ENCODE measurements around the gene ITGB7. TPM values are rescaled to one million over a fixed set of nuclear protein-coding genes. Genes with fewer than 3 reads are reported as not detected.

ITGB7 gene
- total and polyA plus RNA-seq, 4 donors, result 0.61 to 0.79 (median 0.66) TPM

GRCh38 chr12:53198486-53199110 is 8.5 kb downstream of the ITGB7 start:
- no peak overlapping the region for H3K27ac ChIP-seq (ENCODE audit: low read depth, low read length)
- no peak for DNase-seq (ENCODE audit: low read depth in 4 of 6, low spot score in 6 of 6)
- no peaks in the 10 kb centered on the region for H3K36me3 ChIP-seq (ENCODE audit: control insufficient read depth, insufficient read depth, low read length)
- H3K4me3 ChIP-seq (ENCODE audit: low read depth, low read length), result no peak overlapping the region
- H3K9me3 ChIP-seq (ENCODE audit: control insufficient read depth, insufficient read depth, low read length), result no peaks in the 10 kb centered on the region
- peaks cover 10% of the 10 kb centered on the region for H3K4me1 ChIP-seq (ENCODE audit: control insufficient read depth, insufficient read depth, low read length)
- peaks cover 27% of the 10 kb centered on the region for H3K27me3 ChIP-seq (ENCODE audit: control insufficient read depth, insufficient read depth, low read length)
- WGBS (ENCODE audit: insufficient coverage), result 95% methylated on average over 4 of the region's 5 CpGs

GRCh38 chr12:53197011-53197640 is 9.9 kb downstream of the ITGB7 start:
- Histone ChIP-seq H3K27ac (ENCODE audit: low read depth, low read length) (no peak overlapping the region), H3K36me3 (ENCODE audit: control insufficient read depth, insufficient read depth, low read length) (peaks cover 6% of the 10 kb centered on the region), H3K4me3 (ENCODE audit: low read depth, low read length) (no peak overlapping the region), H3K27me3 (ENCODE audit: control insufficient read depth, insufficient read depth, low read length) (peaks cover 27% of the 10 kb centered on the region), H3K4me1 (ENCODE audit: control insufficient read depth, insufficient read depth, low read length) (peaks cover 10% of the 10 kb centered on the region), H3K9me3 (ENCODE audit: control insufficient read depth, insufficient read depth, low read length) (no peaks in the 10 kb centered on the region)
- DNase-seq (ENCODE audit: low read depth in 4 of 6, low spot score in 6 of 6), result no peak
- WGBS (ENCODE audit: insufficient coverage), result 75% methylated on average over 19 of the region's 19 CpGs

GRCh38 chr12:53196486-53196885 is 10.6 kb downstream of the ITGB7 start:
- DNase-seq (ENCODE audit: low read depth in 4 of 6, low spot score in 6 of 6), result no peak
- Histone ChIP-seq H3K27ac (ENCODE audit: low read depth, low read length) (no peak overlapping the region), H3K9me3 (ENCODE audit: control insufficient read depth, insufficient read depth, low read length) (no peaks in the 10 kb centered on the region), H3K36me3 (ENCODE audit: control insufficient read depth, insufficient read depth, low read length) (peaks cover 11% of the 10 kb centered on the region), H3K27me3 (ENCODE audit: control insufficient read depth, insufficient read depth, low read length) (peaks cover 27% of the 10 kb centered on the region), H3K4me3 (ENCODE audit: low read depth, low read length) (no peak overlapping the region), H3K4me1 (ENCODE audit: control insufficient read depth, insufficient read depth, low read length) (peaks cover 10% of the 10 kb centered on the region)
- WGBS (ENCODE audit: insufficient coverage), result 76% methylated on average over 13 of the region's 14 CpGs

GRCh38 chr12:53195516-53196420 is 11.3 kb downstream of the ITGB7 start:
- peaks cover 10% of the 10 kb centered on the region for H3K4me1 ChIP-seq (ENCODE audit: control insufficient read depth, insufficient read depth, low read length)
- H3K9me3 ChIP-seq (ENCODE audit: control insufficient read depth, insufficient read depth, low read length), result no peaks in the 10 kb centered on the region
- no peak overlapping the region for H3K27ac ChIP-seq (ENCODE audit: low read depth, low read length)
- H3K36me3 ChIP-seq (ENCODE audit: control insufficient read depth, insufficient read depth, low read length), result peaks cover 15% of the 10 kb centered on the region
- 89% methylated on average over 9 of the region's 10 CpGs for WGBS (ENCODE audit: insufficient coverage)
- no peak for DNase-seq (ENCODE audit: low read depth in 4 of 6, low spot score in 6 of 6)
- peaks cover 27% of the 10 kb centered on the region for H3K27me3 ChIP-seq (ENCODE audit: control insufficient read depth, insufficient read depth, low read length)
- H3K4me3 ChIP-seq (ENCODE audit: low read depth, low read length), result no peak overlapping the region

- H3K9me3 ChIP-seq (ENCODE audit: control insufficient read depth, insufficient read depth, low read length), result no peaks in the 10 kb centered on the region
These were observed 12.1 kb downstream of the ITGB7 start for GRCh38 chr12:53194973-53195372.

GRCh38 chr12:53193985-53194716 is 12.9 kb downstream of the ITGB7 start:
- peaks cover 23% of the 10 kb centered on the region for H3K36me3 ChIP-seq (ENCODE audit: control insufficient read depth, insufficient read depth, low read length)
- no peak overlapping the region for H3K27ac ChIP-seq (ENCODE audit: low read depth, low read length)
- DNase-seq (ENCODE audit: low read depth in 4 of 6, low spot score in 6 of 6), result no peak
- H3K4me1 ChIP-seq (ENCODE audit: control insufficient read depth, insufficient read depth, low read length), result peaks cover 10% of the 10 kb centered on the region
- 65% methylated on average over 8 of the region's 11 CpGs for WGBS (ENCODE audit: insufficient coverage)
- H3K9me3 ChIP-seq (ENCODE audit: control insufficient read depth, insufficient read depth, low read length), result no peaks in the 10 kb centered on the region
- peaks cover 27% of the 10 kb centered on the region for H3K27me3 ChIP-seq (ENCODE audit: control insufficient read depth, insufficient read depth, low read length)
- no peak overlapping the region for H3K4me3 ChIP-seq (ENCODE audit: low read depth, low read length)

More at GRCh38 chr12:53194973-53195372, 12.1 kb downstream of the ITGB7 start:
- Histone ChIP-seq H3K27ac (ENCODE audit: low read depth, low read length) (no peak overlapping the region), H3K4me1 (ENCODE audit: control insufficient read depth, insufficient read depth, low read length) (peaks cover 10% of the 10 kb centered on the region), H3K27me3 (ENCODE audit: control insufficient read depth, insufficient read depth, low read length) (peaks cover 27% of the 10 kb centered on the region), H3K36me3 (ENCODE audit: control insufficient read depth, insufficient read depth, low read length) (peaks cover 20% of the 10 kb centered on the region), H3K4me3 (ENCODE audit: low read depth, low read length) (no peak overlapping the region)
- DNase-seq (ENCODE audit: low read depth in 4 of 6, low spot score in 6 of 6), result no peak
- 100% methylated on average over 1 of the region's 1 CpG for WGBS (ENCODE audit: insufficient coverage)

- no peak for DNase-seq (ENCODE audit: low read depth in 4 of 6, low spot score in 6 of 6)
- Histone ChIP-seq H3K27me3 (ENCODE audit: control insufficient read depth, insufficient read depth, low read length) (peaks cover 22% of the 10 kb centered on the region), H3K4me3 (ENCODE audit: low read depth, low read length) (no peak overlapping the region), H3K9me3 (ENCODE audit: control insufficient read depth, insufficient read depth, low read length) (no peaks in the 10 kb centered on the region), H3K36me3 (ENCODE audit: control insufficient read depth, insufficient read depth, low read length) (peaks cover 30% of the 10 kb centered on the region), H3K27ac (ENCODE audit: low read depth, low read length) (no peak overlapping the region), H3K4me1 (ENCODE audit: control insufficient read depth, insufficient read depth, low read length) (peaks cover 9% of the 10 kb centered on the region)
- WGBS (ENCODE audit: insufficient coverage), result 80% methylated on average over 9 of the region's 9 CpGs
These were observed 14.0 kb downstream of the ITGB7 start for GRCh38 chr12:53193040-53193439.

- no peak overlapping the region for H3K27ac ChIP-seq (ENCODE audit: low read depth, low read length)
- H3K27me3 ChIP-seq (ENCODE audit: control insufficient read depth, insufficient read depth, low read length), result peaks cover 17% of the 10 kb centered on the region
- peaks cover 35% of the 10 kb centered on the region for H3K36me3 ChIP-seq (ENCODE audit: control insufficient read depth, insufficient read depth, low read length)
- H3K9me3 ChIP-seq (ENCODE audit: control insufficient read depth, insufficient read depth, low read length), result no peaks in the 10 kb centered on the region
- DNase-seq (ENCODE audit: low read depth in 4 of 6, low spot score in 6 of 6), result no peak
- 94% methylated on average over 14 of the region's 14 CpGs for WGBS (ENCODE audit: insufficient coverage)
- peaks cover 4% of the 10 kb centered on the region for H3K4me1 ChIP-seq (ENCODE audit: control insufficient read depth, insufficient read depth, low read length)
- H3K4me3 ChIP-seq (ENCODE audit: low read depth, low read length), result no peak overlapping the region
These were observed 14.5 kb downstream of the ITGB7 start for GRCh38 chr12:53192531-53193021.

- peaks cover 13% of the 10 kb centered on the region for H3K27me3 ChIP-seq (ENCODE audit: control insufficient read depth, insufficient read depth, low read length)
- no peak for DNase-seq (ENCODE audit: low read depth in 4 of 6, low spot score in 6 of 6)
- peaks cover 41% of the 10 kb centered on the region for H3K36me3 ChIP-seq (ENCODE audit: control insufficient read depth, insufficient read depth, low read length)
- no peaks in the 10 kb centered on the region for H3K9me3 ChIP-seq (ENCODE audit: control insufficient read depth, insufficient read depth, low read length)
- no peak overlapping the region for H3K4me3 ChIP-seq (ENCODE audit: low read depth, low read length)
- H3K4me1 ChIP-seq (ENCODE audit: control insufficient read depth, insufficient read depth, low read length), result no peaks in the 10 kb centered on the region
- WGBS (ENCODE audit: insufficient coverage), result 91% methylated on average over 13 of the region's 14 CpGs
- H3K27ac ChIP-seq (ENCODE audit: low read depth, low read length), result no peak overlapping the region
These were observed 15.0 kb downstream of the ITGB7 start for GRCh38 chr12:53191885-53192530.

Data from spinal cord (tissue), 10 donors.